Upper lobe of left lung (tissue), 4 donors: ENCODE results near the gene PTGDR.

Experiments
- CTCF ChIP-seq, 6 experiments: fragments of 450-650 bp in 4 of 6; fragments of 200-600 bp in 2 of 6; sonication (generic) in 2 of 6; IDR thresholded peaks; one replicate each; pipeline ENCODE4 v1.5.1; 2016 to 2019; ENCODE audit warnings: antibody characterized with exemption in 6 of 6
- EP300 ChIP-seq, 4 donors: sonication (generic); formaldehyde crosslinking; IDR thresholded peaks; one replicate each; pipeline ENCODE4 v1.5.1; 2017; ENCODE audit warnings: antibody characterized with exemption in 4 of 4, control low read depth in 2 of 4
- POLR2A ChIP-seq, 4 donors: fragments of 450-650 bp; IDR thresholded peaks; one replicate each; pipeline ENCODE4 v1.5.1; 2016 to 2017; ENCODE audit warnings: antibody characterized with exemption in 4 of 4, mild to moderate bottlenecking in 2 of 4

- TF ChIP-seq CTCF (IDR thresholded peaks at IDR 0.05) = no peak
- TF ChIP-seq POLR2A (IDR thresholded peaks at IDR 0.05) = no peak
- no peak for TF ChIP-seq EP300 (IDR thresholded peaks at IDR 0.05)
These were observed 46.3 kb upstream of the PTGDR start for GRCh38 chr14:52220924-52221811.
